ENCODE data around the gene HNF4A. TPM values are rescaled to one million over a fixed set of nuclear protein-coding genes. Genes with fewer than 3 reads are reported as not detected.
A peak's percentile ranks its signal among the peaks of the same experiment; 100 is the strongest.

HNF4A gene
- total and polyA plus RNA-seq, 2 donors (not counting 3 experiments of a cell fraction or from before 2014, with no cell fraction given) = not detected

DNA sequence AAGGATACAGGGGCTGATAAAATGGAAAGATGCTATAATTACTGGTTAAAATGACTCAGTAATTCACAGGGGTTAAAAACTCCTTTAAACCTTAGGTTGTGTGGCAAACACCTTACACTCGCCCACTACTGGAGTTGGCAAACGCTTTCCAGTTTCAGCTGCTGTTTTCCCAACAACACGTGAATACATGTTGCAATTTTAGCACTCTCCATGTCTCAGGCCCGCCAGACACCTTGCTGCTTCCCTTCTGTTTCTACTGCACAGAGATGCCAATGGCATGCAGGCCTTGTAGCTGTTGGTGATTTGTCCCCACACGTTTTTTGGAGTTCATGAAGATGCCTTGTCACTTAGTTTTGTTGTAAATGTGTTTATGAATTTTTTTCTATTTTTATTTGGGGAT lies 114.8 kb downstream of the HNF4A start:
- Histone ChIP-seq H3K4me3 (replicated peaks in 1 of 3; ENCODE audit: insufficient read depth in 1 of 3, low read depth in 1 of 3, low read length in 3 of 3) (no peak overlapping the region), H2AFZ (ENCODE audit: low read depth, low read length) (no peak overlapping the region), H3K27me3 (ENCODE audit: control insufficient read depth in 2 of 2, insufficient read depth in 2 of 2, low read length in 2 of 2) (peaks cover 0 to 6% of the 10 kb centered on the region in 2 experiments), H4K20me1 (replicated peaks; ENCODE audit: control insufficient read depth, extremely low read depth, insufficient read depth, low read length) (no peaks in the 10 kb centered on the region), H3K4me1 (ENCODE audit: control insufficient read depth, extremely low read depth, insufficient read depth, low read length) (peaks cover 2% of the 10 kb centered on the region), H3K9ac (replicated peaks; ENCODE audit: extremely low read depth, insufficient read depth, low read length) (no peak overlapping the region), H3K9me1 (replicated peaks; ENCODE audit: control insufficient read depth, extremely low read depth, insufficient read depth, low read length) (no peaks in the 10 kb centered on the region), H3K36me3 (ENCODE audit: control insufficient read depth in 2 of 2, extremely low read depth in 1 of 2, insufficient read depth in 2 of 2, low read length in 2 of 2) (no peaks in the 10 kb centered on the region), H3K4me2 (ENCODE audit: insufficient read depth, low read length) (no peak overlapping the region), H3K79me2 (ENCODE audit: control insufficient read depth, insufficient read depth, low read length) (no peaks in the 10 kb centered on the region), H3K27ac (ENCODE audit: insufficient read depth, low read depth, low read length) (no peak overlapping the region), H3K9me3 (replicated peaks; ENCODE audit: control insufficient read depth, insufficient read depth, low read length) (no peaks in the 10 kb centered on the region)
- BruUV-seq (replicated peaks) = no TSS peak
- dilution Hi-C loops (cut with MboI; ENCODE audit: extremely low pct_ligation_motif_present, low sequenced_read_pairs) = no loop called here
- no peak for FAIRE-seq
- no peak for TF ChIP-seq JUN (IDR thresholded peaks at IDR 0.05; ENCODE audit: borderline replicate concordance, insufficient read depth, insufficient read length, low read depth)
- ChIA-PET CTCF (interaction anchor here (0.6 to 2.5 kb wide), 5 partner anchors 10 to 354 kb away, joined by 3 to 14 read pairs (median 3); no protein-coding TSS in a partner anchor), POLR2A (no interaction called here)
- intact Hi-C loops (cut with micrococcal nuclease) = loop anchor here (10.0 kb wide), 2 partner anchors 264 to 414 kb away; partner anchors contain the start of gene YWHAB
- DNase-seq (ENCODE audit: low read depth, low spot score) = no peak

DNA sequence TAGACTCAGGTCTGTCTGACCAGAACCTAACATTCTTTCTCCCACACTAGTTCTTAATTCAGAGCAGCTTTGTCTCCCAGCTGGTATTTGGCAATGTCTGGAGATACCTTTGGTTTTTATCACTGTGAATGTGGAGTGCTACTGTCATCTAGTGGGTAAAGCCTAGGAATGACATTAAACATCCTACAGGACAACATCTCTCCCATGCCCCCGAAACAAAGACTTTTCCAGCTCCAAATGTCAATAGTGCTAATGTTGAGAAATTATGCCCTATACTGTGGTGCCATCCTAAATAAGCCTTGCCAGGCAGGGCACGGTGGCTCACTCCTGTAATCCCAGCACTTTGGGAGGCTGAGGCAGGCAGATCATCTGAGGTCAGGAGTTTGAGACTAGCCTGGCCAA lies 116.0 kb downstream of the HNF4A start:
- Histone ChIP-seq H3K4me1 (ENCODE audit: control insufficient read depth, extremely low read depth, insufficient read depth, low read length) (peaks cover 9% of the 10 kb centered on the region), H3K27ac (ENCODE audit: insufficient read depth, low read depth, low read length) (no peak overlapping the region), H3K4me2 (ENCODE audit: insufficient read depth, low read length) (no peak overlapping the region), H3K4me3 (replicated peaks in 1 of 3; ENCODE audit: insufficient read depth in 1 of 3, low read depth in 1 of 3, low read length in 3 of 3) (no peak overlapping the region), H3K79me2 (ENCODE audit: control insufficient read depth, insufficient read depth, low read length) (no peaks in the 10 kb centered on the region), H3K27me3 (ENCODE audit: control insufficient read depth in 2 of 2, insufficient read depth in 2 of 2, low read length in 2 of 2) (peaks cover 0 to 6% of the 10 kb centered on the region in 2 experiments), H3K9me3 (replicated peaks; ENCODE audit: control insufficient read depth, insufficient read depth, low read length) (no peaks in the 10 kb centered on the region), H3K9me1 (replicated peaks; ENCODE audit: control insufficient read depth, extremely low read depth, insufficient read depth, low read length) (no peaks in the 10 kb centered on the region), H3K9ac (replicated peaks; ENCODE audit: extremely low read depth, insufficient read depth, low read length) (no peak overlapping the region), H4K20me1 (replicated peaks; ENCODE audit: control insufficient read depth, extremely low read depth, insufficient read depth, low read length) (no peaks in the 10 kb centered on the region), H3K36me3 (ENCODE audit: control insufficient read depth in 2 of 2, extremely low read depth in 1 of 2, insufficient read depth in 2 of 2, low read length in 2 of 2) (no peaks in the 10 kb centered on the region), H2AFZ (ENCODE audit: low read depth, low read length) (no peak overlapping the region)
- DNase-seq (ENCODE audit: low read depth, low spot score) (no peak), FAIRE-seq (no peak)
- intact Hi-C loops (cut with micrococcal nuclease) (loop anchor here (10.0 kb wide), 2 partner anchors 263 to 413 kb away; partner anchors contain the start of gene YWHAB), dilution Hi-C loops (cut with MboI; ENCODE audit: extremely low pct_ligation_motif_present, low sequenced_read_pairs) (no loop called here)
- ChIA-PET CTCF (interaction anchor here (1.0 to 2.5 kb wide), 5 partner anchors 87 to 354 kb away, joined by 3 to 14 read pairs (median 5); no protein-coding TSS in a partner anchor), POLR2A (no interaction called here)
- TF ChIP-seq POLR2A (IDR thresholded peaks at IDR 0.05; ENCODE audit: low read depth, low read length) (no peak), POLR2AphosphoS5 (IDR thresholded peaks at IDR 0.05; ENCODE audit: insufficient read depth, low read depth, low read length) (no peak), JUN (IDR thresholded peaks at IDR 0.05; ENCODE audit: borderline replicate concordance, insufficient read depth, insufficient read length, low read depth) (no peak), MYC (IDR thresholded peaks at IDR 0.05; ENCODE audit: low read depth, low read length) (no peak), GATA2 (IDR thresholded peaks at IDR 0.05; ENCODE audit: insufficient read depth, insufficient read length, low read depth, low read length) (no peak), FOS (IDR thresholded peaks at IDR 0.05; ENCODE audit: borderline replicate concordance, insufficient read depth, low read length) (no peak), EZH2 (IDR thresholded peaks at IDR 0.05; ENCODE audit: borderline replicate concordance, low read depth, low read length, severe bottlenecking) (no peak)
- TF ChIP-seq, protein P1, sequence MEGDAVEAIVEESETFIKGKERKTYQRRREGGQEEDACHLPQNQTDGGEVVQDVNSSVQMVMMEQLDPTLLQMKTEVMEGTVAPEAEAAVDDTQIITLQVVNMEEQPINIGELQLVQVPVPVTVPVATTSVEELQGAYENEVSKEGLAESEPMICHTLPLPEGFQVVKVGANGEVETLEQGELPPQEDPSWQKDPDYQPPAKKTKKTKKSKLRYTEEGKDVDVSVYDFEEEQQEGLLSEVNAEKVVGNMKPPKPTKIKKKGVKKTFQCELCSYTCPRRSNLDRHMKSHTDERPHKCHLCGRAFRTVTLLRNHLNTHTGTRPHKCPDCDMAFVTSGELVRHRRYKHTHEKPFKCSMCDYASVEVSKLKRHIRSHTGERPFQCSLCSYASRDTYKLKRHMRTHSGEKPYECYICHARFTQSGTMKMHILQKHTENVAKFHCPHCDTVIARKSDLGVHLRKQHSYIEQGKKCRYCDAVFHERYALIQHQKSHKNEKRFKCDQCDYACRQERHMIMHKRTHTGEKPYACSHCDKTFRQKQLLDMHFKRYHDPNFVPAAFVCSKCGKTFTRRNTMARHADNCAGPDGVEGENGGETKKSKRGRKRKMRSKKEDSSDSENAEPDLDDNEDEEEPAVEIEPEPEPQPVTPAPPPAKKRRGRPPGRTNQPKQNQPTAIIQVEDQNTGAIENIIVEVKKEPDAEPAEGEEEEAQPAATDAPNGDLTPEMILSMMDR (IDR thresholded peaks at IDR 0.05; ENCODE audit: extremely low read depth in 1 of 2, insufficient read depth in 1 of 2, low read depth in 1 of 2, low read length in 2 of 2) = peak in 1 of 2 donors; percentile 6
- TF ChIP-seq, protein P2, sequence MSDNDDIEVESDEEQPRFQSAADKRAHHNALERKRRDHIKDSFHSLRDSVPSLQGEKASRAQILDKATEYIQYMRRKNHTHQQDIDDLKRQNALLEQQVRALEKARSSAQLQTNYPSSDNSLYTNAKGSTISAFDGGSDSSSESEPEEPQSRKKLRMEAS (IDR thresholded peaks at IDR 0.05; ENCODE audit: insufficient read depth, insufficient read length) = no peak
- BruUV-seq (replicated peaks) = no TSS peak
